Spleen (tissue), 11 donors: ENCODE data around the gene MYCBPAP. TPM values are rescaled to one million over a fixed set of nuclear protein-coding genes. Genes with fewer than 3 reads are reported as not detected.
A peak's percentile ranks its signal among the peaks of the same experiment; 100 is the strongest.
"Not testable (repeated sequence)": the region's sequence is repeated elsewhere in the genome, so short reads cannot be mapped to it uniquely, and the experiment has no call there.

ENCODE experiments used
- DNase-seq: peaks from one replicate; pipeline ENCODE4 v3.0.0-alpha.2; 2020
- H3K27ac ChIP-seq, 8 donors: fragments of 200-600 bp; sonication (generic) in 7 of 8; 1 replicate in 4 of 8; 2 replicates in 4 of 8; pipeline versions ENCODE4 v1.5.0 to v1.8.0; 2016 to 2021; ENCODE audit warnings: inconsistent platforms in 4 of 8, mild to moderate bottlenecking in 4 of 8, moderate library complexity in 1 of 8
- H3K27me3 ChIP-seq, 7 donors: fragments of 200-600 bp; sonication (generic) in 6 of 7; replicated peaks in 1 of 7; 1 replicate in 4 of 7; 2 replicates in 3 of 7; pipeline versions ENCODE4 v1.5.0 to v1.8.0; 2016 to 2021; ENCODE audit warnings: inconsistent platforms in 3 of 7, mild to moderate bottlenecking in 1 of 7
- H3K36me3 ChIP-seq, 6 donors: fragments of 200-600 bp; sonication (generic) in 5 of 6; 1 replicate in 4 of 6; 2 replicates in 2 of 6; pipeline versions ENCODE4 v1.5.0 to v1.8.0; 2016 to 2021; ENCODE audit warnings: inconsistent platforms in 2 of 6
- H3K4me1 ChIP-seq, 6 donors: fragments of 200-600 bp; sonication (generic) in 5 of 6; 1 replicate in 3 of 6; 2 replicates in 3 of 6; pipeline versions ENCODE4 v1.5.0 to v1.8.0; 2016 to 2021; ENCODE audit warnings: inconsistent platforms in 3 of 6
- H3K4me3 ChIP-seq, 8 donors: fragments of 200-600 bp; sonication (generic) in 7 of 8; 1 replicate in 4 of 8; 2 replicates in 4 of 8; pipeline versions ENCODE4 v1.5.0 to v1.8.0; 2016 to 2021; ENCODE audit warnings: inconsistent platforms in 4 of 8, mild to moderate bottlenecking in 4 of 8, moderate library complexity in 2 of 8
- H3K9me3 ChIP-seq, 8 donors: fragments of 200-600 bp; sonication (generic) in 7 of 8; 1 replicate in 4 of 8; 2 replicates in 4 of 8; pipeline versions ENCODE4 v1.5.0 to v1.8.0; 2016 to 2021; ENCODE audit warnings: inconsistent platforms in 4 of 8
- POLR2A ChIP-seq, 3 donors: fragments of 450-650 bp; IDR thresholded peaks; one replicate each; pipeline ENCODE4 v1.5.1; 2017; ENCODE audit warnings: antibody characterized with exemption in 3 of 3, mild to moderate bottlenecking in 1 of 3
- POLR2AphosphoS5 ChIP-seq, 3 donors: sonication (generic); formaldehyde crosslinking; IDR thresholded peaks; one replicate each; pipeline ENCODE4 v1.5.1; 2017; ENCODE audit warnings: antibody characterized with exemption in 3 of 3
- WGBS, 5 donors: extraction: QIAGEN DNeasy Blood & Tissue Kit in 3 of 5; methylation state at CpG; one replicate each; pipeline versions ENCODE4 v1.1.5 to v1.1.7; 2013 to 2018; 5-methylcytosine and 5-hydroxymethylcytosine counted together
- intact Hi-C: fragments of 100-400 bp; cut with DNase I; formaldehyde crosslinking; loops from one replicate; pipeline ENCODE4 v1.15.0; 2023; ENCODE audit warnings: low total_unique reads
- polyA plus RNA-seq, 3 donors: library from polyadenylated mRNA; stranded (reverse); fragments of 200-250 nt; gene quantifications; one replicate each; pipeline ENCODE4 v1.2.1, GENCODE V29; 2013
- total RNA-seq, 7 donors: library from RNA; depleted of rRNA in 3 of 7; stranded (reverse); fragments of >200 nt in 3 of 7; fragmentation: NEBNext Ultra II Directional in 4 of 7; extraction: Animal tissue kit (Norgen Biotek cat#: 25700) in 4 of 7; gene quantifications; one replicate each; pipeline versions ENCODE4 v1.1.0 to v1.2.1, GENCODE V29; 2016 to 2021
- TF ChIP-seq, protein P1 (sequence below), 11 experiments: fragments of 200-600 bp in 7 of 11; fragments of 450-650 bp in 4 of 11; sonication (generic) in 4 of 11; IDR thresholded peaks in 8 of 11; conservative IDR thresholded peaks in 3 of 11; 1 replicate in 7 of 11; 2 replicates in 4 of 11; pipeline versions ENCODE4 v1.4.0 to v1.8.0; 2016 to 2021; ENCODE audit warnings: antibody characterized with exemption in 11 of 11, inconsistent platforms in 4 of 11, mild to moderate bottlenecking in 1 of 11
- donor health status: healthy with polysubstance abuse.
- donor health status: DM: no; HTN: no; CAD: no; lungs with moderate emphysema.
- donor health status: DM: no; HTN: no; CAD: no.
- donor health status: Bipolar disorder and iron deficiency.
- donor health status: healthy.
- donor health status: DM: no; HTN: no; CAD: no.
- donor health status: DM: yes; HTN: yes; CAD: no.

The MYCBPAP gene
- total and polyA plus RNA-seq, 10 donors, result 0.15 to 2.8 (median 0.84) TPM

DNA sequence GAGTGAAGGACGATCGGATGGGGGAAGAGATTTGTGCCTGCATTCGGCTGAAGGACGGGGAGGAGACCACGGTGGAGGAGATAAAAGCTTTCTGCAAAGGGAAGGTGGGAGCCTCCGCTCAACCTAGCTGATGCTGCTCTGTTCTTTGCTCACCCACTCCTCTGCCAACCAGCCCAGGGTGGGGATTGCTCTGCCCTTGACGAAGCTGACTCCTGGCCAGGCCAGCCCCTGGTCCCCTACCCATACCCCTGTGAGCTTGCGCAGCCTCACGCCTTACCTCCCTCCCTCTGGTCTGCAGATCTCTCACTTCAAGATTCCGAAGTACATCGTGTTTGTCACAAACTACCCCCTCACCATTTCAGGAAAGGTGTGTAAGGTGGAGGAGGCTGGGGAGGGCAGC lies 34.3 kb upstream of the MYCBPAP start:
- Histone ChIP-seq H3K9me3 (no peaks in the 10 kb centered on the region), H3K27ac (no peak overlapping the region), H3K27me3 (peaks cover 0 to 13% (median 7%) of the 10 kb centered on the region in 7 donors), H3K36me3 (peaks cover 0 to 42% (median 0%) of the 10 kb centered on the region in 6 donors), H3K4me1 (peaks cover 5 to 18% (median 16%) of the 10 kb centered on the region in 6 donors), H3K4me3 (no peak overlapping the region)
- intact Hi-C loops, result loop anchor here (10.0 kb wide), 1 partner anchor 99 kb away; the partner anchor contains the start of genes EME1 and MRPL27
- TF ChIP-seq POLR2A (IDR thresholded peaks at IDR 0.05) (no peak), POLR2AphosphoS5 (IDR thresholded peaks at IDR 0.05) (no peak)
- TF ChIP-seq, protein P1, sequence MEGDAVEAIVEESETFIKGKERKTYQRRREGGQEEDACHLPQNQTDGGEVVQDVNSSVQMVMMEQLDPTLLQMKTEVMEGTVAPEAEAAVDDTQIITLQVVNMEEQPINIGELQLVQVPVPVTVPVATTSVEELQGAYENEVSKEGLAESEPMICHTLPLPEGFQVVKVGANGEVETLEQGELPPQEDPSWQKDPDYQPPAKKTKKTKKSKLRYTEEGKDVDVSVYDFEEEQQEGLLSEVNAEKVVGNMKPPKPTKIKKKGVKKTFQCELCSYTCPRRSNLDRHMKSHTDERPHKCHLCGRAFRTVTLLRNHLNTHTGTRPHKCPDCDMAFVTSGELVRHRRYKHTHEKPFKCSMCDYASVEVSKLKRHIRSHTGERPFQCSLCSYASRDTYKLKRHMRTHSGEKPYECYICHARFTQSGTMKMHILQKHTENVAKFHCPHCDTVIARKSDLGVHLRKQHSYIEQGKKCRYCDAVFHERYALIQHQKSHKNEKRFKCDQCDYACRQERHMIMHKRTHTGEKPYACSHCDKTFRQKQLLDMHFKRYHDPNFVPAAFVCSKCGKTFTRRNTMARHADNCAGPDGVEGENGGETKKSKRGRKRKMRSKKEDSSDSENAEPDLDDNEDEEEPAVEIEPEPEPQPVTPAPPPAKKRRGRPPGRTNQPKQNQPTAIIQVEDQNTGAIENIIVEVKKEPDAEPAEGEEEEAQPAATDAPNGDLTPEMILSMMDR (IDR thresholded peaks at IDR 0.05 in 8 of 11, conservative IDR thresholded peaks at IDR 0.05 in 3 of 11), result no peak
- peak; percentile 54 for DNase-seq
- WGBS, 5 donors, result 90 to 97% (median 93%) methylated on average over 11 of the region's 11 CpGs

DNA sequence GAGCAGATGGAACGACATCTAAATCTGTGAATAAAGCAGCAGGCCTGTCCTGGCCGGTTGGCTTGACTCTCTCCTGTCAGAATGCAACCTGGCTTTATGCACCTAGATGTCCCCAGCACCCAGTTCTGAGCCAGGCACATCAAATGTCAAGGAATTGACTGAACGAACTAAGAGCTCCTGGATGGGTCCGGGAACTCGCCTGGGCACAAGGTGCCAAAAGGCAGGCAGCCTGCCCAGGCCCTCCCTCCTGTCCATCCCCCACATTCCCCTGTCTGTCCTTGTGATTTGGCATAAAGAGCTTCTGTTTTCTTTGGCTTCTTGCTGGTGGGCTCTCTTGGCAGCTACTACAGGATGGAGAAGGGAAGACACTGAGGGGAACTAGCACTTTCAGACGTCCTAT lies 33.7 kb upstream of the MYCBPAP start:
- Histone ChIP-seq H3K9me3 (no peaks in the 10 kb centered on the region), H3K27me3 (peaks cover 0 to 6% (median under 1%) of the 10 kb centered on the region in 7 donors), H3K36me3 (peaks cover 0 to 42% (median 0%) of the 10 kb centered on the region in 6 donors), H3K27ac (no peak overlapping the region), H3K4me3 (no peak overlapping the region), H3K4me1 (peaks cover 7 to 18% (median 13%) of the 10 kb centered on the region in 6 donors)
- DNase-seq, result peak; percentile 36
- intact Hi-C loops, result loop anchor here (10.0 kb wide), 1 partner anchor 100 kb away; the partner anchor contains the start of genes EME1 and MRPL27
- TF ChIP-seq POLR2A (IDR thresholded peaks at IDR 0.05) (no peak), POLR2AphosphoS5 (IDR thresholded peaks at IDR 0.05) (no peak)
- TF ChIP-seq, protein P1 (IDR thresholded peaks at IDR 0.05 in 8 of 11, conservative IDR thresholded peaks at IDR 0.05 in 3 of 11), result no peak
- 74 to 95% (median 86%) methylated on average over 6 of the region's 6 CpGs for WGBS, 5 donors

GRCh38 chr17:50475362-50475761 lies 32.9 kb upstream of the MYCBPAP start:
- intact Hi-C loops, result loop anchor here (10.0 kb wide), 1 partner anchor 101 kb away; the partner anchor contains the start of genes EME1 and MRPL27
- 82 to 94% (median 92%) methylated on average over 4 of the region's 4 CpGs for WGBS, 5 donors

DNA sequence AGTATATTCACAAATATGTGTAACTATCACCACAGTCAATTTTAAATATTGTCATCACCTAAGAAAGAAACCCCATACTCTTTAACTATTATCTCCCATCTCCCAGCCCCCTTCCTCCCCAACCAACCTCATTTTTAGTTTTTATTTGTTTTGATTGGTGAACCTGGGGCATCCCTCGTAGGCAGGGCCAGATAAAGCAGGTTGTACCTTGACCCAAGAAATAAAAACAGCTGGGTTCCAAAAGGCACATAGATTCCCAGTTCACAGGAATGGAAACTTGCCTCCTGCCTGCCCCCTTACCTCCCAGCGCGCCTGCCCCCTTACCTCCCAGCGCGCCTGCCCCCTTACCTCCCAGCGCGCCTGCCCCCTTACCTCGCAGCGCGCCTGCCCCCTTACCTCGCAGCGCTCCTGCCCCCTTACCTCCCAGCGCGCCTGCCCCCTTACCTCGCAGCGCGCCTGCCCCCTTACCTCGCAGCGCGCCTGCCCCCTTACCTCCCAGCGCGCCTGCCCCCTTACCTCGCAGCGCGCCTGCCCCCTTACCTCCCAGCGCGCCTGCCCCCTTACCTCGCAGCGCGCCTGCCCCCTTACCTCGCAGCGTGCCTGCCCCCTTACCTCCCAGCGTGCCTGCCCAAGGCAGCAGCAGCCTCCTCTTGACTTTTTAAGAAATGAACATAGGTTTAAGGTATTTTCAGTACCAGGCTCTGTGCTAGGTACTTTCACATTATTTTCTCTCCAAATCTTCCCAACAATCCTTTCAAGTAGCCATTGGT lies 32.3 kb upstream of the MYCBPAP start:
- WGBS, 5 donors, result 30 to 72% (median 55%) methylated on average over 24 to 33 of the region's 33 CpGs

More at GRCh38 chr17:50475362-50475761, 32.9 kb upstream of the MYCBPAP start:
- Histone ChIP-seq H3K4me1 (peaks cover 16 to 24% (median 20%) of the 10 kb centered on the region in 6 donors), H3K9me3 (no peaks in the 10 kb centered on the region), H3K27me3 (no peaks in the 10 kb centered on the region), H3K36me3 (peaks cover 0 to 42% (median 0%) of the 10 kb centered on the region in 6 donors), H3K4me3 (no peak overlapping the region), H3K27ac (no peak overlapping the region)
- peak; percentile 18 for DNase-seq
- no peak for TF ChIP-seq POLR2AphosphoS5 (IDR thresholded peaks at IDR 0.05)
- no peak for TF ChIP-seq POLR2A (IDR thresholded peaks at IDR 0.05)
- TF ChIP-seq, protein P1 (IDR thresholded peaks at IDR 0.05 in 8 of 11, conservative IDR thresholded peaks at IDR 0.05 in 3 of 11), result no peak

More for the DNA sequence above, 32.3 kb upstream of the MYCBPAP start:
- Histone ChIP-seq H3K4me1 (peaks cover 18 to 29% (median 26%) of the 10 kb centered on the region in 6 donors), H3K36me3 (peaks cover 0 to 40% (median 0%) of the 10 kb centered on the region in 6 donors)
- H3K27ac ChIP-seq, H3K27me3 ChIP-seq, H3K9me3 ChIP-seq, H3K4me3 ChIP-seq: not testable (repeated sequence)
- DNase-seq, result peak; percentile 34
- intact Hi-C loops, result loop anchor here (10.0 kb wide), 1 partner anchor 101 kb away; the partner anchor contains the start of genes EME1 and MRPL27
